Lower leg skin (tissue), 4 donors: ENCODE measurements around the gene MCF2L2. TPM values are rescaled to one million over a fixed set of nuclear protein-coding genes. Genes with fewer than 3 reads are reported as not detected.

Source experiments
- DNase-seq, 2 donors: peaks; one replicate each; pipeline ENCODE4 v3.0.0-alpha.2; 2019; ENCODE audit warnings: low spot score in 2 of 2
- H3K4me3 ChIP-seq: fragments of 200-600 bp; sonication (generic); 2 replicates; pipeline ENCODE4 v1.5.1; 2017; ENCODE audit warnings: mild to moderate bottlenecking, low read depth; ENCODE audit not compliant: poor library complexity, severe bottlenecking
- CTCF ChIP-seq, 3 donors: fragments of 450-650 bp; IDR thresholded peaks; one replicate each; pipeline ENCODE4 v1.5.1; 2016; ENCODE audit warnings: antibody characterized with exemption in 3 of 3, mild to moderate bottlenecking in 3 of 3, moderate library complexity in 2 of 3
- POLR2A ChIP-seq, 2 donors: fragments of 450-650 bp; IDR thresholded peaks; one replicate each; pipeline ENCODE4 v1.6.1; 2016 to 2017; ENCODE audit warnings: antibody characterized with exemption in 2 of 2, mild to moderate bottlenecking in 1 of 2, moderate library complexity in 1 of 2
- WGBS, 2 donors: methylation state at CpG; one replicate each; pipeline ENCODE4 v1.1.5; 2018; 5-methylcytosine and 5-hydroxymethylcytosine counted together
- intact Hi-C: fragments of 100-400 bp; cut with DNase I; formaldehyde crosslinking; loops from one replicate; pipeline ENCODE4 v1.15.0; 2023; ENCODE audit warnings: low total_unique reads
- total RNA-seq, 4 donors: library from RNA; depleted of rRNA; stranded (reverse); fragments of >200 nt; gene quantifications; one replicate each; pipeline ENCODE4 v1.1.0, GENCODE V29; 2016

MCF2L2 gene
- total RNA-seq, 4 donors from 2014 or later = 0.88 to 1.3 (median 1.1) TPM; not detected in 1

GRCh38 chr3:183396662-183397391 is 31.6 kb downstream of the MCF2L2 start:
- intact Hi-C loops = no loop called here
- H3K4me3 ChIP-seq = no peak overlapping the region
- TF ChIP-seq POLR2A (IDR thresholded peaks at IDR 0.05) (no peak), CTCF (IDR thresholded peaks at IDR 0.05) (no peak)
- WGBS, 2 donors = 93 to 95% methylated on average over 5 of the region's 5 CpGs
- DNase-seq = no peak

DNA sequence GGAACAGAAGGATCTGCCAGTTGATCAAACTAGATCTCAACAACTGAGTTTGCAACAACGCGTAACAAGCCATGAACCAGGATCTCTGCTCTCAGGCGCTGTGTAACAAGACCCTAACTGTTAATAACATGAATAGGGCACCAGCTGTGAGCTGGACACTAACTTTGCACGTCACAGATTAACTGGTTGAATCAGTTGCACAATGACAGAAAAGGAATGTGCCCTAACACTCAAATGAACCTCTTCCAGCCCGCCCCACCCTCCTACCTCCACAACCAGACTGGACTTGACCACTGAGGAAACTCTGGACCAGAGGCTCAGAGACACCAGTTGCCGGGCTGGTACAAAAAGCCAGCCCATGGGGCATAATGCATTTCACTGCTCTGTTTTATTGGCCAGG is 34.3 kb downstream of the MCF2L2 start:
- WGBS, 2 donors = 75 to 79% methylated on average over 6 of the region's 6 CpGs
- intact Hi-C loops = no loop called here
- DNase-seq = no peak
- TF ChIP-seq CTCF (IDR thresholded peaks at IDR 0.05) (no peak), POLR2A (IDR thresholded peaks at IDR 0.05) (no peak)
- no peak overlapping the region for H3K4me3 ChIP-seq

- WGBS, 2 donors = 79 to 83% methylated on average over 4 of the region's 4 CpGs
- DNase-seq = no peak
- no peak overlapping the region for H3K4me3 ChIP-seq
- intact Hi-C loops = no loop called here
- TF ChIP-seq CTCF (IDR thresholded peaks at IDR 0.05) (no peak), POLR2A (IDR thresholded peaks at IDR 0.05) (no peak)
These were observed 34.8 kb downstream of the MCF2L2 start for GRCh38 chr3:183393625-183394024.

DNA sequence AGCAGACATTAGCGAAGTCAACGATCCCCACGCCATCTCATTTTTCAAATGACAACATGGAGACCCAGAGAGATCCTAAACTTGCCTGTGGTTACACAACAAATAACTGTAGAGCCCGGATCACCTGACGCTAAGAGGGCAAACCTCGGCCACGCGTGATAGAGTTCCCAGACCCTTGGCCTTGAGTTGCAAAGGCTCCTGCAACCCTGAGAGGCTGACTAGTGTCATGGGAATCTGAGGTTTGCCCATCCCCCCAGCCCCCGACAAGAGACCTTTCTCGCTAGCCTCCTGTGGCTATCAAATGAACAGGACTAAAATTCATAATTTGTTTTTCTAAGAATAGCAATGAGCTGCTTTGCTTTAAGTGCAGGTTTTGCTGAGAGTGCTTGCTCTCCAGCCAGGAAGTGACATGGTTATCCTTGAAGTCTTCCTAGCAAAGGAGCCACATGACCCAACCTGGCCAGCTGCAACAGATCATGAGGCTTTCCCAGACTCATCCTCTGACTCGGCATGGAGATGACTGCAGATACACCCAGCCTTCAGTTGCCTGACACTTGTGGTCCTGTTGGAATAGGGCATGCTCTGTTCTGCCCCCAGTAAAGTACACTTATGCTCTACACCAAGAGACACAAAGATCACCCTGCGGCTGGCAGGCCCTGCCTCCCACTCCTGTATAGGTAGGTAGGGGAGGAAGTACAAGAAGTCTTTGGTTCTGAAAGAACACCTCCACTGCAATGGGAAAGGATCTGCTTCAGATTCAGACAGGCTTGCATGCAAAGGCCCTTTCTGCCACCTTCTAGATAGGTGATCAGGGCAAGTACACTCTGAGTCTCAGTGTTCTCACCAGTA is 36.0 kb downstream of the MCF2L2 start:
- no peak for TF ChIP-seq CTCF (IDR thresholded peaks at IDR 0.05)
- no peak for TF ChIP-seq POLR2A (IDR thresholded peaks at IDR 0.05)
- intact Hi-C loops = no loop called here
- H3K4me3 ChIP-seq = no peak overlapping the region
- DNase-seq = no peak
- WGBS, 2 donors = 90 to 92% methylated on average over 12 of the region's 12 CpGs

DNA sequence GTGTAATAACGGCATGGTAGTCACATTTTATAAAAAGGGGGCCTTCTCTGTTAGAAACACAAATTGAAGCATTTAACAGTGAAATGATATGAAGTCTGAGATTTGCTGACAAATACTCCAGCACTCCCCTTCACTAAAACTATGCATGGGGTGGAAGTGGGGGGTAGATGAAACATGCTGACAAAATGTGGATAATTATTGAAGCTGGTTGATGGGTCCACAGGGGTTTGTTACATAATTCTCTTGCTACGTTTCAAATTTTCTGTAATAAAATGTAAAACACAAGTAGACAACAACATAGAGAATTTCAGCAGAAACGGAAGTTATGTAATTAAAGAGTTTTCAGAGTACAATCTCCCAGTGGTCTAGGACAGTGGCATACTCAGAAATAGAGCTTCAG is 37.0 kb downstream of the MCF2L2 start:
- intact Hi-C loops = no loop called here
- 79 to 81% methylated on average over 3 of the region's 3 CpGs for WGBS, 2 donors
- H3K4me3 ChIP-seq = no peak overlapping the region
- TF ChIP-seq POLR2A (IDR thresholded peaks at IDR 0.05) = no peak
- no peak for TF ChIP-seq CTCF (IDR thresholded peaks at IDR 0.05)
- DNase-seq = no peak
